HepG2 (cell line): ENCODE measurements around the gene CCM2. TPM values are rescaled to one million over a fixed set of nuclear protein-coding genes. Genes with fewer than 3 reads are reported as not detected.

ENCODE experiments used
- ATAC-seq: fragments of 200-7000 bp; cut with Tn5 transposase; 3 replicates; pipeline ENCODE4 v1.9.1; 2020; ENCODE audit warnings: mild to moderate bottlenecking, moderate library complexity
- BruUV-seq: library from RNA; stranded (reverse); fragments of 400-500 nt; replicated peaks from 2 replicates; lab custom pipeline; 2021; lab: Mats Ljungman, UMichigan
- CTCF ChIA-PET: fragments of 300-600 bp; formaldehyde crosslinking; extraction: SDS; loops from one replicate; lab custom pipeline; 2021; ENCODE audit warnings: low total read pairs, inconsistent platforms, low intra/inter-chr PET ratio; lab: Yijun Ruan, JAX
- POLR2A ChIA-PET: fragments of 350-600 bp; sonication (Branson Sonifier 250); formaldehyde crosslinking; loops from one replicate; lab custom pipeline; 2020; ENCODE audit warnings: antibody characterized with exemption, inconsistent platforms; lab: Yijun Ruan, JAX
- DNase-seq: peaks from one replicate; pipeline ENCODE4 v3.0.0-alpha.2; 2015; ENCODE audit warnings: low spot score
- FAIRE-seq: peaks from 3 replicates; lab custom pipeline; 2011; peaks lifted over from hg19 to GRCh38; lab: Jason Lieb, UNC
- H2AFZ ChIP-seq: one replicate; pipeline ENCODE4 v1.6.1; 2011; ENCODE audit warnings: low read length, inconsistent platforms
- H3K27ac ChIP-seq: fragments of 300-600 bp; 3 replicates; pipeline ENCODE4 v1.8.0; 2011; ENCODE audit warnings: mixed run types, mild to moderate bottlenecking, mixed read lengths, low read length, inconsistent platforms; ENCODE audit not compliant: insufficient read depth; ENCODE audit errors: extremely low read length
- H3K27me3 ChIP-seq, 2 experiments: fragments of 200-600 bp in 1 of 2; 2 replicates in 1 of 2; 3 replicates in 1 of 2; pipeline versions ENCODE4 v1.6.0 to v1.8.0; 2011; ENCODE audit warnings: low read length in 2 of 2, mild to moderate bottlenecking in 2 of 2, moderate library complexity in 2 of 2, inconsistent platforms in 1 of 2; ENCODE audit not compliant: insufficient read depth in 2 of 2, control insufficient read depth in 1 of 2
- H3K36me3 ChIP-seq, 2 experiments: fragments of 200-600 bp in 1 of 2; replicated peaks in 1 of 2; 2 replicates in 1 of 2; 3 replicates in 1 of 2; pipeline versions ENCODE4 v1.5.1 to v1.8.0; 2011; ENCODE audit warnings: low read length in 2 of 2, inconsistent platforms in 1 of 2; ENCODE audit not compliant: insufficient read depth in 2 of 2, control insufficient read depth in 1 of 2
- H3K4me1 ChIP-seq: 2 replicates; pipeline ENCODE4 v1.5.1; 2012; ENCODE audit warnings: low read length, inconsistent platforms; ENCODE audit not compliant: insufficient read depth
- H3K4me2 ChIP-seq: 2 replicates; pipeline ENCODE4 v1.6.0; 2011; ENCODE audit warnings: low read depth, low read length, inconsistent platforms
- H3K4me3 ChIP-seq, 3 experiments: fragments of 200-600 bp in 1 of 3; sonication (generic), shearing (Covaris generic) in 1 of 3; replicated peaks in 1 of 3; 2 replicates each; pipeline ENCODE4 v1.5.1; 2011 to 2016; ENCODE audit warnings: low read length in 3 of 3, inconsistent platforms in 2 of 3, low read depth in 2 of 3, mild to moderate bottlenecking in 2 of 3, control low read depth in 1 of 3, mixed read lengths in 1 of 3; ENCODE audit not compliant: insufficient read depth in 1 of 3
- H3K79me2 ChIP-seq: one replicate; pipeline ENCODE4 v1.6.1; 2011; ENCODE audit warnings: low read length, inconsistent platforms; ENCODE audit not compliant: insufficient read depth
- H3K9ac ChIP-seq: 2 replicates; pipeline ENCODE4 v1.6.0; 2011; ENCODE audit warnings: mild to moderate bottlenecking, low read depth, low read length, inconsistent platforms; ENCODE audit not compliant: insufficient read depth
- H3K9me3 ChIP-seq: 2 replicates; pipeline ENCODE4 v1.5.1; 2012; ENCODE audit warnings: mild to moderate bottlenecking, low read length
- H4K20me1 ChIP-seq: 2 replicates; pipeline ENCODE4 v1.6.0; 2011; ENCODE audit warnings: inconsistent platforms, mild to moderate bottlenecking, low read length, moderate library complexity; ENCODE audit not compliant: insufficient read depth
- ELF3 ChIP-seq: IDR thresholded peaks from 2 replicates; pipeline ENCODE4 v1.6.1; 2016; ENCODE audit warnings: missing genetic modification reagents, missing compliant biosample characterization
- MLX ChIP-seq: IDR thresholded peaks from 2 replicates; pipeline ENCODE4 v1.6.1; 2016
- NR0B2 ChIP-seq: sonication (generic); formaldehyde crosslinking; IDR thresholded peaks from 2 replicates; pipeline ENCODE4 v1.4.0; 2020; ENCODE audit warnings: mild to moderate bottlenecking, missing genetic modification reagents
- SRSF9 ChIP-seq: fragments of 200-400 bp; formaldehyde crosslinking; IDR thresholded peaks from 2 replicates; pipeline ENCODE4 v1.6.1; 2018; ENCODE audit warnings: borderline replicate concordance, mild to moderate bottlenecking, low read depth, low read length; ENCODE audit not compliant: insufficient read depth, poor library complexity, severe bottlenecking
- ZNF383 ChIP-seq: sonication (generic); formaldehyde crosslinking; IDR thresholded peaks from 2 replicates; pipeline ENCODE4 v1.4.0; 2020; ENCODE audit warnings: missing genetic modification reagents, mild to moderate bottlenecking, borderline replicate concordance
- ZNF839 ChIP-seq: sonication (generic); formaldehyde crosslinking; IDR thresholded peaks from 2 replicates; pipeline ENCODE4 v1.4.0; 2020; ENCODE audit warnings: missing genetic modification reagents, mild to moderate bottlenecking, borderline replicate concordance
- WGBS: methylation state at CpG from one replicate; pipeline ENCODE4 v1.1.6; 2017; ENCODE audit warnings: low lambda C conversion rate; 5-methylcytosine and 5-hydroxymethylcytosine counted together
- in situ Hi-C: cut with HindIII; loops from 2 replicates; pipeline ENCODE4 v1.10.0; 2017; ENCODE audit warnings: low pct_unique_long_range_greater_than_20kb; ENCODE audit not compliant: extremely low pct_ligation_motif_present
- intact Hi-C: fragments of 100-400 bp; cut with micrococcal nuclease; formaldehyde crosslinking; loops from one replicate; pipeline ENCODE4 v1.10.0; 2022; ENCODE audit not compliant: unreplicated experiment
- polyA plus RNA-seq, 8 experiments: library from polyadenylated mRNA; depleted of rRNA in 3 of 8; stranded (reverse) in 7 of 8; unstranded in 1 of 8; fragments of >200 nt; fragmentation: Illumina TruSeq in 4 of 8; extraction: Trizol in 4 of 8; gene quantifications; 2 replicates each; pipeline versions ENCODE4 v1.2.1 to v1.2.3, GENCODE V29; 2011 to 2016; ENCODE audit warnings: low read depth in 4 of 8, missing spikeins in 1 of 8, mixed read lengths in 1 of 8; ENCODE audit not compliant: insufficient read depth in 1 of 8
- total RNA-seq, 5 experiments: library from RNA; depleted of rRNA; stranded (reverse); fragments of >200 nt; fragmentation: Illumina TruSeq; extraction: Trizol; gene quantifications; 2 replicates each; pipeline ENCODE4 v1.2.3, GENCODE V29; 2016; ENCODE audit warnings: low read depth in 1 of 5

Gene CCM2
- total and polyA plus RNA-seq, 2 of the 13 experiments (the other 11 are each of a cell fraction or from before 2014, with no cell fraction given) = 13.7 to 15.8 TPM

GRCh38 chr7:45071528-45071927 is 71.5 kb downstream of the CCM2 start:
- no peak overlapping the region for H3K4me2 ChIP-seq
- H3K27ac ChIP-seq = no peak overlapping the region
- POLR2A ChIA-PET = interaction anchor here (1.4 kb wide), 1 partner anchor 40 kb away, joined by 3 read pairs; the partner anchor contains the start of gene TBRG4
- TF ChIP-seq NR0B2 (CRISPR knock-in tag) (no peak), ZNF383 (CRISPR knock-in tag) (no peak), ELF3 (CRISPR knock-in tag) (no peak), ZNF839 (CRISPR knock-in tag) (no peak), MLX (CRISPR knock-in tag) (no peak), SRSF9 (no peak)
- H3K4me3 ChIP-seq = no peak overlapping the region
- H3K9me3 ChIP-seq = no peaks in the 10 kb centered on the region
- 96% methylated on average over 3 of the region's 3 CpGs for WGBS
- intact Hi-C loops = no loop called here
- H3K36me3 ChIP-seq = peaks cover 9 to 32% of the 10 kb centered on the region in 2 experiments; a peak in 3 of 5 replicates
- no peaks in the 10 kb centered on the region for H3K79me2 ChIP-seq
- no peaks in the 10 kb centered on the region for H3K4me1 ChIP-seq
- in situ Hi-C loops = no loop called here
- H3K9ac ChIP-seq = no peak overlapping the region
- no peaks in the 10 kb centered on the region for H4K20me1 ChIP-seq
- BruUV-seq = no TSS peak
- no peak for ATAC-seq
- no peak for FAIRE-seq
- no peaks in the 10 kb centered on the region for H3K27me3 ChIP-seq
- no peak for DNase-seq
- no peak overlapping the region for H2AFZ ChIP-seq
- CTCF ChIA-PET = no interaction called here
